ENCODE data around the gene ARHGAP22.
A peak's percentile ranks its signal among the peaks of the same experiment; 100 is the strongest.

The ARHGAP22 gene

GRCh38 chr10:48610585-48611093, 5.8 kb upstream of the ARHGAP22 start:
- DNase-seq = no peak
- no peak for TF ChIP-seq CTCF (IDR thresholded peaks at IDR 0.05)
- Mint-ChIP-seq H3K36me3 (ENCODE audit: low read depth) (no peaks in the 10 kb centered on the region), H3K4me1 (peaks cover 4% of the 10 kb centered on the region), H3K27me3 (ENCODE audit: low read depth, poor library complexity) (peaks cover 38% of the 10 kb centered on the region), H3K27ac (no peak overlapping the region), H3K4me3 (no peak overlapping the region), H3K9me3 (peaks cover 2% of the 10 kb centered on the region)

- H3K27me3 Mint-ChIP-seq (ENCODE audit: low read depth, poor library complexity) = peaks cover 44% of the 10 kb centered on the region
- no peak for DNase-seq
- TF ChIP-seq CTCF (IDR thresholded peaks at IDR 0.05) = no peak
- H3K36me3 Mint-ChIP-seq (ENCODE audit: low read depth) = no peaks in the 10 kb centered on the region
- H3K4me1 Mint-ChIP-seq = peaks cover 4% of the 10 kb centered on the region
- H3K27ac Mint-ChIP-seq = no peak overlapping the region
- H3K9me3 Mint-ChIP-seq = no peaks in the 10 kb centered on the region
- H3K4me3 Mint-ChIP-seq = no peak overlapping the region
These were observed 5.2 kb upstream of the ARHGAP22 start for GRCh38 chr10:48609899-48610584.

- no peak overlapping the region for H3K27ac Mint-ChIP-seq
- H3K4me1 Mint-ChIP-seq = peaks cover 4% of the 10 kb centered on the region
- TF ChIP-seq CTCF (IDR thresholded peaks at IDR 0.05) = no peak
- H3K36me3 Mint-ChIP-seq (ENCODE audit: low read depth) = no peaks in the 10 kb centered on the region
- no peaks in the 10 kb centered on the region for H3K9me3 Mint-ChIP-seq
- no peak overlapping the region for H3K4me3 Mint-ChIP-seq
- peaks cover 50% of the 10 kb centered on the region for H3K27me3 Mint-ChIP-seq (ENCODE audit: low read depth, poor library complexity)
- no peak for DNase-seq
These were observed 4.6 kb upstream of the ARHGAP22 start for GRCh38 chr10:48609441-48609840.

- Mint-ChIP-seq H3K9me3 (no peaks in the 10 kb centered on the region), H3K27me3 (ENCODE audit: low read depth, poor library complexity) (peaks cover 54% of the 10 kb centered on the region), H3K27ac (no peak overlapping the region), H3K36me3 (ENCODE audit: low read depth) (no peaks in the 10 kb centered on the region), H3K4me3 (no peak overlapping the region), H3K4me1 (peaks cover 4% of the 10 kb centered on the region)
- no peak for TF ChIP-seq CTCF (IDR thresholded peaks at IDR 0.05)
- DNase-seq = no peak
These were observed 4.1 kb upstream of the ARHGAP22 start for GRCh38 chr10:48608976-48609375.

GRCh38 chr10:48608279-48608681, 3.4 kb upstream of the ARHGAP22 start:
- H3K9me3 Mint-ChIP-seq = no peaks in the 10 kb centered on the region
- no peaks in the 10 kb centered on the region for H3K36me3 Mint-ChIP-seq (ENCODE audit: low read depth)
- TF ChIP-seq CTCF (IDR thresholded peaks at IDR 0.05) = peak; percentile 67
- DNase-seq = peak; percentile 51
- H3K27ac Mint-ChIP-seq = no peak overlapping the region
- H3K4me1 Mint-ChIP-seq = peaks cover 4% of the 10 kb centered on the region
- no peak overlapping the region for H3K4me3 Mint-ChIP-seq
- H3K27me3 Mint-ChIP-seq (ENCODE audit: low read depth, poor library complexity) = peaks cover 61% of the 10 kb centered on the region
